Keratinocyte (primary cell): Measurements from ENCODE around the gene KCNMB3. TPM values are rescaled to one million over a fixed set of nuclear protein-coding genes. Genes with fewer than 3 reads are reported as not detected.

Experiments
- DNase-seq: peaks from one replicate; pipeline ENCODE4 v3.0.0-alpha.2; 2011; ENCODE audit warnings: low read depth, missing footprints, low spot score
- FAIRE-seq: peaks from 2 replicates; lab custom pipeline; 2011; peaks lifted over from hg19 to GRCh38; lab: Jason Lieb, UNC
- H2AFZ ChIP-seq: 2 replicates; pipeline ENCODE4 v1.6.0; 2012; ENCODE audit warnings: low read length, control low read depth, inconsistent platforms; ENCODE audit not compliant: control insufficient read depth
- H3K27ac ChIP-seq: 2 replicates; pipeline ENCODE4 v1.5.1; 2011; ENCODE audit warnings: low read length; ENCODE audit not compliant: control insufficient read depth, insufficient read depth
- H3K27me3 ChIP-seq: 3 replicates; pipeline ENCODE4 v1.6.0; 2011; ENCODE audit warnings: low read length; ENCODE audit not compliant: control insufficient read depth, insufficient read depth; ENCODE audit errors: extremely low read depth
- H3K36me3 ChIP-seq, 2 experiments: 2 replicates in 1 of 2; 3 replicates in 1 of 2; pipeline ENCODE4 v1.5.1; 2011; ENCODE audit warnings: low read length in 2 of 2, mild to moderate bottlenecking in 1 of 2; ENCODE audit not compliant: control insufficient read depth in 2 of 2, insufficient read depth in 2 of 2; ENCODE audit errors: extremely low read depth in 1 of 2
- H3K4me1 ChIP-seq: 3 replicates; pipeline ENCODE4 v1.5.1; 2011; ENCODE audit warnings: low read length; ENCODE audit not compliant: control insufficient read depth, insufficient read depth; ENCODE audit errors: extremely low read depth
- H3K4me2 ChIP-seq: 3 replicates; pipeline ENCODE4 v1.6.0; 2011; ENCODE audit warnings: low read depth, low read length; ENCODE audit not compliant: control insufficient read depth, insufficient read depth; ENCODE audit errors: extremely low read depth
- H3K4me3 ChIP-seq, 3 experiments: fragments of 200-600 bp in 1 of 3; sonication (generic) in 1 of 3; 2 replicates in 2 of 3; 3 replicates in 1 of 3; pipeline ENCODE4 v1.5.1; 2011 to 2016; ENCODE audit warnings: low read length in 3 of 3, mild to moderate bottlenecking in 3 of 3, control low read depth in 2 of 3, inconsistent platforms in 1 of 3, low read depth in 1 of 3, mixed read lengths in 1 of 3, mixed run types in 1 of 3, moderate library complexity in 1 of 3; ENCODE audit not compliant: control insufficient read depth in 2 of 3, insufficient read depth in 2 of 3; ENCODE audit errors: extremely low read depth in 1 of 3
- H3K79me2 ChIP-seq: 2 replicates; pipeline ENCODE4 v1.6.0; 2012; ENCODE audit warnings: low read length; ENCODE audit not compliant: control insufficient read depth, insufficient read depth
- H3K9ac ChIP-seq: 3 replicates; pipeline ENCODE4 v1.6.0; 2011; ENCODE audit warnings: low read length; ENCODE audit not compliant: control insufficient read depth, insufficient read depth; ENCODE audit errors: extremely low read depth
- H3K9me1 ChIP-seq: 3 replicates; pipeline ENCODE4 v1.6.0; 2011; ENCODE audit warnings: low read length; ENCODE audit not compliant: control insufficient read depth, insufficient read depth; ENCODE audit errors: extremely low read depth
- H3K9me3 ChIP-seq: 2 replicates; pipeline ENCODE4 v1.5.1; 2012; ENCODE audit warnings: low read depth, low read length; ENCODE audit not compliant: control insufficient read depth
- H4K20me1 ChIP-seq: 3 replicates; pipeline ENCODE4 v1.6.0; 2011; ENCODE audit warnings: low read length; ENCODE audit not compliant: control insufficient read depth, insufficient read depth; ENCODE audit errors: extremely low read depth
- EZH2 ChIP-seq: IDR thresholded peaks from one replicate; pipeline ENCODE4 v1.6.1; 2012; ENCODE audit warnings: inconsistent platforms, mild to moderate bottlenecking, low read length, moderate library complexity
- dilution Hi-C: fragments of 300-500 bp; cut with MboI; formaldehyde crosslinking; loops from one replicate; pipeline ENCODE4 v1.7.0; 2020; ENCODE audit warnings: low sequenced_read_pairs; ENCODE audit not compliant: extremely low pct_ligation_motif_present
- polyA plus RNA-seq, 5 experiments: library from polyadenylated mRNA; depleted of rRNA in 3 of 5; stranded (reverse) in 3 of 5; stranded (forward) in 1 of 5; unstranded in 1 of 5; fragments of >200 nt; gene quantifications; 1 replicate in 1 of 5; 2 replicates in 3 of 5; 3 replicates in 1 of 5; pipeline versions ENCODE4 v1.2.1 to v1.2.3, GENCODE V29; 2011 to 2012; ENCODE audit warnings: missing spikeins in 2 of 5, low read depth in 1 of 5, low replicate concordance in 1 of 5
- TF ChIP-seq, protein P1 (sequence below), 3 experiments: IDR thresholded peaks in 1 of 3; conservative IDR thresholded peaks in 1 of 3; optimal IDR thresholded peaks in 1 of 3; 2 replicates in 2 of 3; 3 replicates in 1 of 3; pipeline versions ENCODE3 to v1.5.1; 2011; ENCODE audit warnings: low read length in 3 of 3, mild to moderate bottlenecking in 3 of 3, moderate library complexity in 2 of 3, control low read depth in 1 of 3, inconsistent platforms in 1 of 3; ENCODE audit not compliant: insufficient read depth in 2 of 3; ENCODE audit errors: extremely low read depth in 1 of 3

The KCNMB3 gene
- polyA plus RNA-seq, 1 donor (not counting 4 experiments of a cell fraction or from before 2014, with no cell fraction given) = 1.00 TPM

DNA sequence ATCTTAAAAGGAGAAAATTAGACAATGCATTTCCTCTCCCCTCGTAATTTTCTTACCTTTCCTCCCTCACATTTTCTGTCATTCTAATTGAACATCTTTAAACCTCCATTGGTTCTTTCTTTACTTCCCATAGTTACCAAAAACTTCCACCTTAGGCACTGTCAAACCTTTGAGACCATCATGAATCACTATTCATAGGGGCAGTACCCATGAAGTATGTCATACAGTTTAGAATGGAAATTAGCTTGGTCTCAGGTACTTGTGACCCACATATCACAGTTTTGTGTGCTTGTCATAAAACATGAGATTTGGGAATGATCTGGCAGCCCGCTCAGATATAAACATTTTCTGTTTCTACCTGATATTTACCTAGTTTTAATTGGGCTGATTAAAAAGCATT, 50.1 kb downstream of the KCNMB3 start:
- Histone ChIP-seq H3K4me2 (no peak overlapping the region), H3K79me2 (peaks cover 5% of the 10 kb centered on the region), H3K36me3 (no peaks in the 10 kb centered on the region), H4K20me1 (no peaks in the 10 kb centered on the region), H3K9ac (no peak overlapping the region), H3K4me3 (no peak overlapping the region), H3K27ac (no peak overlapping the region), H2AFZ (no peak overlapping the region), H3K4me1 (no peaks in the 10 kb centered on the region), H3K9me3 (no peaks in the 10 kb centered on the region), H3K27me3 (no peaks in the 10 kb centered on the region), H3K9me1 (no peaks in the 10 kb centered on the region)
- dilution Hi-C loops = no loop called here
- DNase-seq (no peak), FAIRE-seq (no peak)
- TF ChIP-seq, protein P1, sequence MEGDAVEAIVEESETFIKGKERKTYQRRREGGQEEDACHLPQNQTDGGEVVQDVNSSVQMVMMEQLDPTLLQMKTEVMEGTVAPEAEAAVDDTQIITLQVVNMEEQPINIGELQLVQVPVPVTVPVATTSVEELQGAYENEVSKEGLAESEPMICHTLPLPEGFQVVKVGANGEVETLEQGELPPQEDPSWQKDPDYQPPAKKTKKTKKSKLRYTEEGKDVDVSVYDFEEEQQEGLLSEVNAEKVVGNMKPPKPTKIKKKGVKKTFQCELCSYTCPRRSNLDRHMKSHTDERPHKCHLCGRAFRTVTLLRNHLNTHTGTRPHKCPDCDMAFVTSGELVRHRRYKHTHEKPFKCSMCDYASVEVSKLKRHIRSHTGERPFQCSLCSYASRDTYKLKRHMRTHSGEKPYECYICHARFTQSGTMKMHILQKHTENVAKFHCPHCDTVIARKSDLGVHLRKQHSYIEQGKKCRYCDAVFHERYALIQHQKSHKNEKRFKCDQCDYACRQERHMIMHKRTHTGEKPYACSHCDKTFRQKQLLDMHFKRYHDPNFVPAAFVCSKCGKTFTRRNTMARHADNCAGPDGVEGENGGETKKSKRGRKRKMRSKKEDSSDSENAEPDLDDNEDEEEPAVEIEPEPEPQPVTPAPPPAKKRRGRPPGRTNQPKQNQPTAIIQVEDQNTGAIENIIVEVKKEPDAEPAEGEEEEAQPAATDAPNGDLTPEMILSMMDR (optimal IDR thresholded peaks at IDR 0.05 in 1 of 3, IDR thresholded peaks at IDR 0.05 in 1 of 3, conservative IDR thresholded peaks at IDR 0.05 in 1 of 3; ENCODE audit: extremely low read depth in 1 of 3, insufficient read depth in 2 of 3, low read length in 3 of 3) = no peak
- TF ChIP-seq EZH2 = no peak

GRCh38 chr3:179196700-179197099, 54.2 kb downstream of the KCNMB3 start:
- no peak for TF ChIP-seq EZH2
- TF ChIP-seq, protein P1 (optimal IDR thresholded peaks at IDR 0.05 in 1 of 3, IDR thresholded peaks at IDR 0.05 in 1 of 3, conservative IDR thresholded peaks at IDR 0.05 in 1 of 3; ENCODE audit: extremely low read depth in 1 of 3, insufficient read depth in 2 of 3, low read length in 3 of 3) = no peak
- no peaks in the 10 kb centered on the region for H3K27me3 ChIP-seq
- H3K9me1 ChIP-seq = no peaks in the 10 kb centered on the region
- dilution Hi-C loops = no loop called here
- DNase-seq = no peak
- H3K27ac ChIP-seq = no peak overlapping the region
- H3K9me3 ChIP-seq = no peaks in the 10 kb centered on the region
- no peak overlapping the region for H3K4me2 ChIP-seq
- H3K4me1 ChIP-seq = no peaks in the 10 kb centered on the region
- H3K79me2 ChIP-seq = peaks cover 13% of the 10 kb centered on the region
- H3K4me3 ChIP-seq = no peak overlapping the region
- FAIRE-seq = no peak
- no peak overlapping the region for H2AFZ ChIP-seq
- H4K20me1 ChIP-seq = no peaks in the 10 kb centered on the region
- H3K36me3 ChIP-seq = no peaks in the 10 kb centered on the region
- H3K9ac ChIP-seq = no peak overlapping the region
